GM06990 (cell line): ENCODE results near the gene ZNF530.

ENCODE experiments used
- DNase-seq: peaks from one replicate; pipeline ENCODE4 v3.0.0-alpha.2; 2011; ENCODE audit not compliant: insufficient read length; ENCODE audit errors: extremely low read depth
- H3K27me3 ChIP-seq: replicated peaks from 2 replicates; pipeline ENCODE4 v1.6.0; 2011; ENCODE audit warnings: low read length; ENCODE audit not compliant: control insufficient read depth, insufficient read depth
- H3K36me3 ChIP-seq: 2 replicates; pipeline ENCODE4 v1.5.1; 2011; ENCODE audit warnings: low read length; ENCODE audit not compliant: control insufficient read depth, insufficient read depth
- H3K4me3 ChIP-seq: replicated peaks from 2 replicates; pipeline ENCODE4 v1.5.1; 2011; ENCODE audit warnings: low read depth, mild to moderate bottlenecking, control low read depth, low read length
- CTCF ChIP-seq: IDR thresholded peaks from 2 replicates; pipeline ENCODE4 v1.5.1; 2011; ENCODE audit warnings: low read length, control low read depth, mild to moderate bottlenecking, inconsistent platforms; ENCODE audit not compliant: insufficient read depth, poor library complexity, severe bottlenecking

ZNF530 gene

GRCh38 chr19:57572415-57572947, 27.2 kb upstream of the ZNF530 start:
- peaks cover 23% of the 10 kb centered on the region for H3K36me3 ChIP-seq
- TF ChIP-seq CTCF: no peak
- DNase-seq: no peak
- no peak overlapping the region for H3K4me3 ChIP-seq
- H3K27me3 ChIP-seq: no peaks in the 10 kb centered on the region

- no peak for TF ChIP-seq CTCF
- Histone ChIP-seq H3K36me3 (peaks cover 23% of the 10 kb centered on the region), H3K27me3 (no peaks in the 10 kb centered on the region), H3K4me3 (no peak overlapping the region)
- no peak for DNase-seq
Measured at GRCh38 chr19:57576661-57577060, 23.0 kb upstream of the ZNF530 start.

GRCh38 chr19:57578487-57579205, 21.0 kb upstream of the ZNF530 start, which contains the start of gene ZNF416:
Gene ZNF416, minus strand, starts transcription at chr19:57578911. Its CDS starts 207 bp downstream, at chr19:57578704.
- peak within 1 kb of the TSS; percentile 84 for H3K4me3 ChIP-seq
- H3K36me3 ChIP-seq: peaks cover 13% of the 10 kb centered on the region
- peak; percentile 38 for TF ChIP-seq CTCF
- peak; percentile 91 for DNase-seq
- H3K27me3 ChIP-seq: no peaks in the 10 kb centered on the region

GRCh38 chr19:57583104-57583520, 16.6 kb upstream of the ZNF530 start:
- no peak overlapping the region; the same call in 1 of the 2 replicates for H3K4me3 ChIP-seq
- H3K36me3 ChIP-seq: no peaks in the 10 kb centered on the region
- no peak for DNase-seq
- TF ChIP-seq CTCF: no peak
- H3K27me3 ChIP-seq: no peaks in the 10 kb centered on the region

- Histone ChIP-seq H3K27me3 (no peaks in the 10 kb centered on the region), H3K36me3 (no peaks in the 10 kb centered on the region), H3K4me3 (peak within 1 kb of the TSS; percentile 63)
- TF ChIP-seq CTCF: peak; percentile 37
- DNase-seq: peak; percentile 89
Measured at GRCh38 chr19:57583521-57584416, 15.9 kb upstream of the ZNF530 start, which contains the start of gene ZIK1. Gene ZIK1, plus strand, starts transcription at chr19:57584145. Its CDS starts 212 bp downstream, at chr19:57584357.
